Brain microvascular endothelial cell (primary cell): ENCODE data around the gene MYO18B.

Experiments
- DNase-seq: peaks from one replicate; pipeline ENCODE4 v3.0.0-alpha.2; 2020
- H3K27ac ChIP-seq: fragments of 250-450 bp; sonication (Bioruptor Pico); 2 replicates; pipeline ENCODE4 v1.5.1; 2020; ENCODE audit warnings: mild to moderate bottlenecking, moderate library complexity
- H3K27me3 ChIP-seq: fragments of 250-450 bp; sonication (Bioruptor Pico); replicated peaks from 2 replicates; pipeline ENCODE4 v1.5.1; 2020; ENCODE audit warnings: mild to moderate bottlenecking
- H3K36me3 ChIP-seq: fragments of 250-450 bp; sonication (Bioruptor Pico); replicated peaks from 2 replicates; pipeline ENCODE4 v1.5.1; 2020; ENCODE audit warnings: mild to moderate bottlenecking
- H3K4me3 ChIP-seq: 2 replicates; pipeline ENCODE4 v1.5.1; 2011; ENCODE audit warnings: low read depth, mild to moderate bottlenecking, control low read depth, low read length, moderate library complexity
- in situ Hi-C: cut with HindIII; loops from 2 replicates; pipeline ENCODE4 v1.10.0; 2017; ENCODE audit warnings: low sequenced_read_pairs, low pct_ligation_motif_present
- TF ChIP-seq, protein P1 (sequence below): IDR thresholded peaks from 2 replicates; pipeline ENCODE4 v1.5.1; 2011; ENCODE audit warnings: low read depth, mild to moderate bottlenecking, moderate library complexity, low read length, control low read depth, inconsistent platforms; ENCODE audit errors: missing control alignments

The MYO18B gene

DNA sequence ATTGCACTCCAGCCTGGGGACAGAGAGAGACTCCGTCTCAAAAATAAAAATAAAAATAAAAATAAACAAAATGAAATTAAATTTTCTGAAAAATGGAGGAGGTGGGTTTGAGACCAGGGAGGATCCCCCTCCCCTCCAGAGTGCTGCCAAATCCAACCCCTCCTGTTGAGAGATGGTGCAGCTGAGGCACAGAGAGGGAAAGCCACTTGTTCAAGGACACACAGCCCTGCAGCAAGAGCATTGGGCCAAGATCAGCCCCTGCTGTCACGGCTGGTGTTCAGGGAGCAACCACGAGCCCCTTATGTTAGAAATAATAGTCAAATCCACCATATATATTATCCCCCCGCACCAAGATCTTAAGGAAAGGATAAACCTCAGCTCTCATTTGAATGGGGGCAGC, 2.7 kb downstream of the MYO18B start:
- in situ Hi-C loops = no loop called here
- no peaks in the 10 kb centered on the region for H3K27me3 ChIP-seq
- no peak for DNase-seq

DNA sequence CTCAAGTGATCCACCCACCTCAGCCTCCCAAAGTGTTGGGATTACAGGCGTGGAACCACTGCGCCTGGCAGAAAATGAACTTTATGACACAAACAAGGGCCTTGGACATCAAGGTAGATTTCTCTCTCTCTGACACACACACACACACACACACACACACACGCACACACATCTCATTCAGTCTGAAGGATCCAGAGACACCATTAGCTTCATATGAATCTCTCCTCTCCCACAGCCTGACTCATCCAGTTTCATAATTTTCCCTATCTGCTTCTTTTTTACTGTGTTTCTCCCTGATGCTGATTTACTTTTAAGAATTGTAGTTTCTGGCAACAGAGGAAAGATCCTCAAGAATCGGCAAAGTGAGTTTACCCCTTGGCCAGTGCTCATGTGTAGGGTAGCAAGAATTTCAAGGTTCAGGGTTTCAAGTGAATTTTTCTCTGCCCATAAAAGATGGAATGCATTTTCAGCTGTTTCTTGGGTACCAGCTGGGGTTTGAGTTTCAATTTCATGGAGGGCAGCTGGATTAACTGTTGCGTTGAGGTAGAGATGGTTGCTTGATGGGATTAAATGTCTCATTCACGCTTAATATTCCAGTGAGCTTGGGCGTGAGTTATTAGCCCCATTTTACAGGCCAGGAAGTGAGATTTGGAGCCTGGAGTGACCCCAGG, 3.5 kb downstream of the MYO18B start:
- no peak overlapping the region for H3K4me3 ChIP-seq
- H3K36me3 ChIP-seq = no peaks in the 10 kb centered on the region
- TF ChIP-seq, protein P1, sequence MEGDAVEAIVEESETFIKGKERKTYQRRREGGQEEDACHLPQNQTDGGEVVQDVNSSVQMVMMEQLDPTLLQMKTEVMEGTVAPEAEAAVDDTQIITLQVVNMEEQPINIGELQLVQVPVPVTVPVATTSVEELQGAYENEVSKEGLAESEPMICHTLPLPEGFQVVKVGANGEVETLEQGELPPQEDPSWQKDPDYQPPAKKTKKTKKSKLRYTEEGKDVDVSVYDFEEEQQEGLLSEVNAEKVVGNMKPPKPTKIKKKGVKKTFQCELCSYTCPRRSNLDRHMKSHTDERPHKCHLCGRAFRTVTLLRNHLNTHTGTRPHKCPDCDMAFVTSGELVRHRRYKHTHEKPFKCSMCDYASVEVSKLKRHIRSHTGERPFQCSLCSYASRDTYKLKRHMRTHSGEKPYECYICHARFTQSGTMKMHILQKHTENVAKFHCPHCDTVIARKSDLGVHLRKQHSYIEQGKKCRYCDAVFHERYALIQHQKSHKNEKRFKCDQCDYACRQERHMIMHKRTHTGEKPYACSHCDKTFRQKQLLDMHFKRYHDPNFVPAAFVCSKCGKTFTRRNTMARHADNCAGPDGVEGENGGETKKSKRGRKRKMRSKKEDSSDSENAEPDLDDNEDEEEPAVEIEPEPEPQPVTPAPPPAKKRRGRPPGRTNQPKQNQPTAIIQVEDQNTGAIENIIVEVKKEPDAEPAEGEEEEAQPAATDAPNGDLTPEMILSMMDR = no peak
- DNase-seq = peak; percentile 63
- H3K27ac ChIP-seq = peak overlapping the region; percentile 87
- in situ Hi-C loops = no loop called here
- H3K27me3 ChIP-seq = no peaks in the 10 kb centered on the region

More for the DNA sequence above, 2.7 kb downstream of the MYO18B start:
- TF ChIP-seq, protein P1 = no peak
- Histone ChIP-seq H3K36me3 (no peaks in the 10 kb centered on the region), H3K4me3 (no peak overlapping the region), H3K27ac (no peak overlapping the region)

DNA sequence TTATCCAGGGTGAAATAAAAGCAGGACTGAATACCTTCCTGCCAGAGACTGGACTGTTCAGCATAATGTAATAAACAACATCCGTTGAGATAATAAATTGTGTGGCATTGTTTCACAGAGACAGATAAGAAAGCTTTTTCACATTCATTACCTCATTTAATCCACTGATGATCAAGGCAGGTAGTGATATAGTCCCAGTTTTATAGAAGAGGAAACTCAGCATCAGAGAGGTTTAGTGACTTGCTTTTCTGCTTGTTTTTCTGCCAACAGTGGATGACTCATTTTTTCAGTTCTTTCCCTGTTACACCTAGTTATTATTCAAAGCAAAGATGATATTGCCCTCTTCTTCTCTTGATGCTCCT, 4.0 kb downstream of the MYO18B start:
- no peaks in the 10 kb centered on the region for H3K27me3 ChIP-seq
- H3K27ac ChIP-seq = peak overlapping the region; percentile 87
- H3K36me3 ChIP-seq = no peaks in the 10 kb centered on the region
- TF ChIP-seq, protein P1 = no peak
- in situ Hi-C loops = no loop called here
- no peak overlapping the region for H3K4me3 ChIP-seq
- no peak for DNase-seq

DNA sequence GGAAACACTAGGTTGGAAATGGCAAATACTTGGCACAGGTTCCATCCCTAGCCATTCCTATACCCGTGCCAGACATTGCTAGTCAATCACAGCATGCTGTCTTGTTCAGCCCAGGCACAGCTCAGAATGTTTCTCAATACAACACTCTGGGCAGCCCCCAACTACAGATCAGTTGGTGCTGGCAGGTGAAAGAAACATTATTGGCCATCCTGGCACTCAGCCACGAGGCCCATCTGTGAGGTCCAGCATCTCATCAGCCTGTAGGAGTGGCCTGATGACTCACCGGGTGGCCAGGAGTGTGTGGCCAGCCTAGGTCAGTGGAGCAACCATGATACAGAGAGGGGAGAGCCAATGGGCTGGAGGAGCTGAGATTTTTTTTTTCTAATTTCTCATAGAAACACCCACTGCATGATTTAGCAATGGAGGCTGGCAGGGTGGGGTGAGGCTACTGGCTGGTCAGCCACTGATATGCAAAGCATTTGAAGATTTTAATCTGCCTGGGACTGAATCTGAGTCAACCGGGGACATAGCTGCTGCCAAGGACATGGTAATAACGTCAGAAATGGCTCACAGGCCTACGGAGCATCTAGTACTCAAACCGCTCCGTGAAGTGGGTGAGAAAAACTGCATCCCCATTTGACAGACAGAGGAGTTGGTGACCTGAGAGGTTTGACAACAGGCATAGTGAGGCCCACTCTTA, 5.4 kb downstream of the MYO18B start:
- Histone ChIP-seq H3K27ac (peak overlapping the region; percentile 87), H3K36me3 (no peaks in the 10 kb centered on the region), H3K4me3 (no peak overlapping the region), H3K27me3 (no peaks in the 10 kb centered on the region)
- in situ Hi-C loops = no loop called here
- DNase-seq = peak; percentile 97
- TF ChIP-seq, protein P1 = no peak

DNA sequence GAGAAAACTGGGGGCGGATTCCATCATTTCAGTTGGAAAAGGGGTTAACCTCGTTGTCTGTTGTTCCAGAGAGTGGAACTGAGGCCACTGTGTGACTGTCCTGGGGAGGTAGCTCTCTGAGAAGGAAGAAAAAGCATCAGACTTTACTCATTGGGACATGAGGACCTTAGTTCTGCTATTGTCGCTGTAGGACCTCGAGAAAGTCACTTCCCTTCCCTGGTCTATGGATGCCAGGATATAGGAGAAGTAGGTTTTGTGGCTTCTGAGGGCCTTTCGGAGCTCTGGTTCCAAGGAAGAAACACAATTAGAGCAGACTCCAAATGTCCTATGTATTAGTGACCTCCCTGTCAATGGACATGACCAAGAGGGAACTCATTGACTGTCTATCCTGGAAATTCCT, 6.2 kb downstream of the MYO18B start:
- in situ Hi-C loops = no loop called here
- DNase-seq = no peak
- H3K27ac ChIP-seq = peak overlapping the region; percentile 87

More for the DNA sequence above, 6.2 kb downstream of the MYO18B start:
- Histone ChIP-seq H3K36me3 (no peaks in the 10 kb centered on the region), H3K27me3 (no peaks in the 10 kb centered on the region), H3K4me3 (no peak overlapping the region)
- TF ChIP-seq, protein P1 = no peak
